GM12878 (cell line): ENCODE data around the gene MAFF. TPM values are rescaled to one million over a fixed set of nuclear protein-coding genes. Genes with fewer than 3 reads are reported as not detected.

Experiments
- BMI1 ChIP-seq: fragments of 450-650 bp; IDR thresholded peaks from 2 replicates; pipeline ENCODE4 v1.6.1; 2016; ENCODE audit warnings: mild to moderate bottlenecking, moderate library complexity, borderline replicate concordance
- CBX3 ChIP-seq: fragments of 200-600 bp; sonication (generic); IDR thresholded peaks from 2 replicates; pipeline ENCODE4 v1.6.1; 2016; ENCODE audit warnings: low read depth, borderline replicate concordance
- CHD4 ChIP-seq: fragments of 200-600 bp; sonication (generic); IDR thresholded peaks from 2 replicates; pipeline ENCODE4 v1.6.1; 2016; ENCODE audit warnings: mild to moderate bottlenecking
- DPF2 ChIP-seq: fragments of 450-650 bp; IDR thresholded peaks from 2 replicates; pipeline ENCODE4 v1.6.1; 2017; ENCODE audit warnings: mild to moderate bottlenecking
- EP300 ChIP-seq, 2 experiments: fragments of 150-350 bp in 1 of 2; IDR thresholded peaks; 2 replicates each; pipeline ENCODE4 v1.6.1; 2011 to 2012; ENCODE audit warnings: low read depth in 2 of 2, low read length in 2 of 2, borderline replicate concordance in 1 of 2, improper control_type of control experiment in 1 of 2, inconsistent platforms in 1 of 2; ENCODE audit not compliant: control insufficient read depth in 1 of 2
- ESRRA ChIP-seq: IDR thresholded peaks from 2 replicates; pipeline ENCODE4 v1.6.1; 2012; ENCODE audit warnings: mild to moderate bottlenecking, low read length, improper control_type of control experiment
- HDGF ChIP-seq: fragments of 450-650 bp; IDR thresholded peaks from 2 replicates; pipeline ENCODE4 v1.6.1; 2016; ENCODE audit warnings: antibody characterized with exemption
- JUND ChIP-seq: IDR thresholded peaks from 2 replicates; pipeline ENCODE4 v1.6.1; 2012; ENCODE audit warnings: low read depth, mild to moderate bottlenecking, low read length, improper control_type of control experiment, moderate library complexity
- KDM1A ChIP-seq: fragments of 200-600 bp; sonication (generic); IDR thresholded peaks from 2 replicates; pipeline ENCODE4 v1.6.1; 2016; ENCODE audit warnings: borderline replicate concordance
- KLF5 ChIP-seq: fragments of 450-650 bp; IDR thresholded peaks from 2 replicates; pipeline ENCODE4 v1.6.1; 2014; ENCODE audit warnings: mild to moderate bottlenecking; ENCODE audit not compliant: partially characterized antibody
- LARP7 ChIP-seq: fragments of 450-650 bp; IDR thresholded peaks from 2 replicates; pipeline ENCODE4 v1.6.1; 2017; ENCODE audit warnings: mild to moderate bottlenecking
- MTA2 ChIP-seq: fragments of 450-650 bp; IDR thresholded peaks from 2 replicates; pipeline ENCODE4 v1.6.1; 2016; ENCODE audit warnings: low read depth, mild to moderate bottlenecking, moderate library complexity
- MTA3 ChIP-seq: IDR thresholded peaks from 2 replicates; pipeline ENCODE4 v1.6.1; 2012; ENCODE audit warnings: low read length, inconsistent platforms, borderline replicate concordance
- MYC ChIP-seq: IDR thresholded peaks from 2 replicates; pipeline ENCODE4 v1.6.1; 2011; ENCODE audit warnings: mild to moderate bottlenecking, low read length, moderate library complexity, inconsistent platforms; ENCODE audit not compliant: insufficient read depth, insufficient replicate concordance, insufficient read length, severe bottlenecking
- NFYA ChIP-seq: IDR thresholded peaks from 2 replicates; pipeline ENCODE4 v1.6.1; 2011; ENCODE audit warnings: low read depth, mild to moderate bottlenecking, low read length, improper control_type of control experiment, borderline replicate concordance
- NR2C1 ChIP-seq: fragments of 450-650 bp; IDR thresholded peaks from 2 replicates; pipeline ENCODE4 v1.6.1; 2017; ENCODE audit warnings: antibody characterized with exemption, mild to moderate bottlenecking, moderate library complexity
- RB1 ChIP-seq: fragments of 450-650 bp; formaldehyde crosslinking; IDR thresholded peaks from 2 replicates; pipeline ENCODE4 v1.6.1; 2017; ENCODE audit warnings: mild to moderate bottlenecking, borderline replicate concordance
- RBBP5 ChIP-seq: fragments of 200-600 bp; sonication (generic); conservative IDR thresholded peaks from 2 replicates; pipeline ENCODE4 v1.6.1; 2016
- RCOR1 ChIP-seq: conservative IDR thresholded peaks from 2 replicates; pipeline ENCODE4 v1.6.1; 2012; ENCODE audit warnings: low read depth, low read length, improper control_type of control experiment
- SMAD5 ChIP-seq: IDR thresholded peaks from 2 replicates; pipeline ENCODE4 v1.6.1; 2016; ENCODE audit warnings: antibody characterized with exemption, low read depth
- SRF ChIP-seq, 2 experiments: IDR thresholded peaks; 2 replicates each; pipeline ENCODE4 v1.6.1; 2011; ENCODE audit warnings: low read depth in 2 of 2, low read length in 2 of 2, mild to moderate bottlenecking in 1 of 2, moderate library complexity in 1 of 2
- TBL1XR1 ChIP-seq: IDR thresholded peaks from 2 replicates; pipeline ENCODE4 v1.6.1; 2012; ENCODE audit warnings: low read depth, low read length, improper control_type of control experiment
- YBX1 ChIP-seq: fragments of 450-650 bp; IDR thresholded peaks from 2 replicates; pipeline ENCODE4 v1.6.1; 2016; ENCODE audit warnings: antibody characterized with exemption
- ZNF24 ChIP-seq: fragments of 450-650 bp; IDR thresholded peaks from 2 replicates; pipeline ENCODE4 v1.6.1; 2017; ENCODE audit warnings: antibody characterized with exemption, mild to moderate bottlenecking
- polyA plus RNA-seq, 11 experiments: library from polyadenylated mRNA; depleted of rRNA in 4 of 11; unstranded in 6 of 11; stranded (reverse) in 5 of 11; fragments of >200 nt; fragmentation: Nextera tagmentation in 4 of 11; fragmentation: Illumina TruSeq in 1 of 11; extraction: Ambion mirVana in 4 of 11; extraction: Trizol in 1 of 11; gene quantifications; 1 replicate in 1 of 11; 2 replicates in 10 of 11; pipeline versions ENCODE4 v1.2.1 to v1.2.3, GENCODE V29; 2011 to 2016; ENCODE audit warnings: inconsistent platforms in 2 of 11, missing spikeins in 2 of 11, low read depth in 1 of 11
- total RNA-seq, 4 experiments: library from RNA; depleted of rRNA in 3 of 4; stranded (reverse); fragments of >200 nt in 3 of 4; fragmentation: Illumina TruSeq in 1 of 4; extraction: Trizol in 1 of 4; gene quantifications; 2 replicates each; pipeline versions ENCODE4 v1.2.1 to v1.2.3, GENCODE V29; 2013 to 2021
- TF ChIP-seq, protein P1 (sequence below), 3 experiments: IDR thresholded peaks in 2 of 3; conservative IDR thresholded peaks in 1 of 3; 2 replicates each; pipeline ENCODE4 v1.5.1; 2011; ENCODE audit warnings: low read depth in 3 of 3, low read length in 3 of 3, mild to moderate bottlenecking in 3 of 3, control low read depth in 2 of 3, moderate library complexity in 2 of 3, inconsistent platforms in 1 of 3, mixed read lengths in 1 of 3; ENCODE audit not compliant: control insufficient read depth in 2 of 3, insufficient read depth in 1 of 3; ENCODE audit errors: extremely low read depth in 1 of 3
- TF ChIP-seq, protein P2 (sequence below): IDR thresholded peaks from 2 replicates; pipeline ENCODE4 v1.6.1; 2011; ENCODE audit warnings: borderline replicate concordance, low read depth, mild to moderate bottlenecking, moderate library complexity, mixed read lengths, low read length; ENCODE audit not compliant: insufficient read depth; ENCODE audit errors: extremely low read length
- TF ChIP-seq, protein P3 (sequence below): fragments of 150-350 bp; IDR thresholded peaks from 2 replicates; pipeline ENCODE4 v1.6.1; 2016; ENCODE audit warnings: low read depth, low read length

The MAFF gene
- total and polyA plus RNA-seq, 10 of the 15 experiments (the other 5 are each of a cell fraction or from before 2014, with no cell fraction given) = 0.22 to 2.3 (median 0.81) TPM; not detected in 1

- no peak for TF ChIP-seq SRF (IDR thresholded peaks at IDR 0.05; ENCODE audit: low read depth in 2 of 2, low read length in 2 of 2)
- TF ChIP-seq CHD4 = no peak
- TF ChIP-seq YBX1 = no peak
- no peak for TF ChIP-seq RCOR1
- no peak for TF ChIP-seq RBBP5
- no peak for TF ChIP-seq ESRRA
- no peak for TF ChIP-seq BMI1
- TF ChIP-seq RB1 = peak; percentile 60; the same call in 1 of the 2 replicates
- TF ChIP-seq EP300 (IDR thresholded peaks at IDR 0.05; ENCODE audit: borderline replicate concordance in 1 of 2, control insufficient read depth in 1 of 2, low read depth in 2 of 2, low read length in 2 of 2) = 0 out of 4 replicates have a peak, but pooled peaks of 1 of the 2 experiments have one; percentile 3
- no peak for TF ChIP-seq KDM1A
- 0 out of 2 replicates have a peak, but pooled peaks have one; percentile 58 for TF ChIP-seq DPF2
- TF ChIP-seq TBL1XR1 = no peak
- no peak for TF ChIP-seq SMAD5
- TF ChIP-seq NR2C1 = no peak
- TF ChIP-seq CBX3 = no peak
- 0 out of 2 replicates have a peak, but pooled peaks have one; percentile 12 for TF ChIP-seq LARP7
- TF ChIP-seq ZNF24 = no peak
- no peak for TF ChIP-seq JUND
- TF ChIP-seq NFYA = no peak
- TF ChIP-seq, protein P1, sequence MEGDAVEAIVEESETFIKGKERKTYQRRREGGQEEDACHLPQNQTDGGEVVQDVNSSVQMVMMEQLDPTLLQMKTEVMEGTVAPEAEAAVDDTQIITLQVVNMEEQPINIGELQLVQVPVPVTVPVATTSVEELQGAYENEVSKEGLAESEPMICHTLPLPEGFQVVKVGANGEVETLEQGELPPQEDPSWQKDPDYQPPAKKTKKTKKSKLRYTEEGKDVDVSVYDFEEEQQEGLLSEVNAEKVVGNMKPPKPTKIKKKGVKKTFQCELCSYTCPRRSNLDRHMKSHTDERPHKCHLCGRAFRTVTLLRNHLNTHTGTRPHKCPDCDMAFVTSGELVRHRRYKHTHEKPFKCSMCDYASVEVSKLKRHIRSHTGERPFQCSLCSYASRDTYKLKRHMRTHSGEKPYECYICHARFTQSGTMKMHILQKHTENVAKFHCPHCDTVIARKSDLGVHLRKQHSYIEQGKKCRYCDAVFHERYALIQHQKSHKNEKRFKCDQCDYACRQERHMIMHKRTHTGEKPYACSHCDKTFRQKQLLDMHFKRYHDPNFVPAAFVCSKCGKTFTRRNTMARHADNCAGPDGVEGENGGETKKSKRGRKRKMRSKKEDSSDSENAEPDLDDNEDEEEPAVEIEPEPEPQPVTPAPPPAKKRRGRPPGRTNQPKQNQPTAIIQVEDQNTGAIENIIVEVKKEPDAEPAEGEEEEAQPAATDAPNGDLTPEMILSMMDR (IDR thresholded peaks at IDR 0.05 in 2 of 3, conservative IDR thresholded peaks at IDR 0.05 in 1 of 3; ENCODE audit: control insufficient read depth in 2 of 3, extremely low read depth in 1 of 3, insufficient read depth in 1 of 3, low read depth in 3 of 3, low read length in 3 of 3) = no peak
- TF ChIP-seq MTA2 = peak; percentile 10; the same call in 1 of the 2 replicates
- no peak for TF ChIP-seq MTA3
- no peak for TF ChIP-seq HDGF
- TF ChIP-seq, protein P2, sequence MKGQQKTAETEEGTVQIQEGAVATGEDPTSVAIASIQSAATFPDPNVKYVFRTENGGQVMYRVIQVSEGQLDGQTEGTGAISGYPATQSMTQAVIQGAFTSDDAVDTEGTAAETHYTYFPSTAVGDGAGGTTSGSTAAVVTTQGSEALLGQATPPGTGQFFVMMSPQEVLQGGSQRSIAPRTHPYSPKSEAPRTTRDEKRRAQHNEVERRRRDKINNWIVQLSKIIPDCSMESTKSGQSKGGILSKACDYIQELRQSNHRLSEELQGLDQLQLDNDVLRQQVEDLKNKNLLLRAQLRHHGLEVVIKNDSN = peak; percentile 79
- TF ChIP-seq KLF5 = no peak
- no peak for TF ChIP-seq MYC
- TF ChIP-seq, protein P3, sequence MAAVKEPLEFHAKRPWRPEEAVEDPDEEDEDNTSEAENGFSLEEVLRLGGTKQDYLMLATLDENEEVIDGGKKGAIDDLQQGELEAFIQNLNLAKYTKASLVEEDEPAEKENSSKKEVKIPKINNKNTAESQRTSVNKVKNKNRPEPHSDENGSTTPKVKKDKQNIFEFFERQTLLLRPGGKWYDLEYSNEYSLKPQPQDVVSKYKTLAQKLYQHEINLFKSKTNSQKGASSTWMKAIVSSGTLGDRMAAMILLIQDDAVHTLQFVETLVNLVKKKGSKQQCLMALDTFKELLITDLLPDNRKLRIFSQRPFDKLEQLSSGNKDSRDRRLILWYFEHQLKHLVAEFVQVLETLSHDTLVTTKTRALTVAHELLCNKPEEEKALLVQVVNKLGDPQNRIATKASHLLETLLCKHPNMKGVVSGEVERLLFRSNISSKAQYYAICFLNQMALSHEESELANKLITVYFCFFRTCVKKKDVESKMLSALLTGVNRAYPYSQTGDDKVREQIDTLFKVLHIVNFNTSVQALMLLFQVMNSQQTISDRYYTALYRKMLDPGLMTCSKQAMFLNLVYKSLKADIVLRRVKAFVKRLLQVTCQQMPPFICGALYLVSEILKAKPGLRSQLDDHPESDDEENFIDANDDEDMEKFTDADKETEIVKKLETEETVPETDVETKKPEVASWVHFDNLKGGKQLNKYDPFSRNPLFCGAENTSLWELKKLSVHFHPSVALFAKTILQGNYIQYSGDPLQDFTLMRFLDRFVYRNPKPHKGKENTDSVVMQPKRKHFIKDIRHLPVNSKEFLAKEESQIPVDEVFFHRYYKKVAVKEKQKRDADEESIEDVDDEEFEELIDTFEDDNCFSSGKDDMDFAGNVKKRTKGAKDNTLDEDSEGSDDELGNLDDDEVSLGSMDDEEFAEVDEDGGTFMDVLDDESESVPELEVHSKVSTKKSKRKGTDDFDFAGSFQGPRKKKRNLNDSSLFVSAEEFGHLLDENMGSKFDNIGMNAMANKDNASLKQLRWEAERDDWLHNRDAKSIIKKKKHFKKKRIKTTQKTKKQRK = no peak
These were observed 769 bp downstream of the MAFF start (continued) for GRCh38 chr22:38202437-38203089.
